CD4-positive, alpha-beta T cell (primary cell): ENCODE data around the gene CCDC187. TPM values are rescaled to one million over a fixed set of nuclear protein-coding genes. Genes with fewer than 3 reads are reported as not detected.

Source experiments
- ATAC-seq: fragments of 200-7000 bp; cut with Tn5 transposase; one replicate; pipeline ENCODE4 v1.10.0; 2022; ENCODE audit warnings: mild to moderate bottlenecking; ENCODE audit not compliant: poor library complexity
- CTCF ChIA-PET: fragments of 350-600 bp; sonication (Branson Sonifier 250); formaldehyde crosslinking; loops from one replicate; lab custom pipeline; 2021; ENCODE audit warnings: antibody characterized with exemption, inconsistent platforms; lab: Charles Lee
- POLR2A ChIA-PET: fragments of 350-600 bp; sonication (Branson Sonifier 250); formaldehyde crosslinking; loops from one replicate; lab custom pipeline; 2021; ENCODE audit warnings: antibody characterized with exemption, inconsistent platforms; lab: Charles Lee
- DNase-seq, 14 experiments: peaks; one replicate each; pipeline ENCODE4 v3.0.0-alpha.2; 2013 to 2020; ENCODE audit warnings: mixed read lengths in 2 of 14
- H3K27ac ChIP-seq, 2 donors: one replicate each; pipeline versions ENCODE4 v1.5.1 to v1.7.0; 2013; ENCODE audit warnings: low read length in 2 of 2, low read depth in 1 of 2, mild to moderate bottlenecking in 1 of 2
- H3K27me3 ChIP-seq, 2 experiments: 1 replicate in 1 of 2; 2 replicates in 1 of 2; pipeline versions ENCODE4 v1.6.1 to v1.7.0; 2013; ENCODE audit warnings: low read length in 2 of 2, control low read depth in 1 of 2, mild to moderate bottlenecking in 1 of 2, moderate library complexity in 1 of 2; ENCODE audit not compliant: insufficient read depth in 2 of 2, control insufficient read depth in 1 of 2
- H3K36me3 ChIP-seq: one replicate; pipeline ENCODE4 v1.6.1; 2013; ENCODE audit warnings: low read length, control low read depth; ENCODE audit not compliant: insufficient read depth
- H3K4me1 ChIP-seq: one replicate; pipeline ENCODE4 v1.6.1; 2013; ENCODE audit warnings: low read length, control low read depth; ENCODE audit not compliant: insufficient read depth
- H3K4me3 ChIP-seq: one replicate; pipeline ENCODE4 v1.5.1; 2013; ENCODE audit warnings: mild to moderate bottlenecking, low read length, moderate library complexity
- H3K9me3 ChIP-seq, 2 experiments: 1 replicate in 1 of 2; 2 replicates in 1 of 2; pipeline versions ENCODE4 v1.6.1 to v1.7.0; 2013; ENCODE audit warnings: low read length in 2 of 2, mild to moderate bottlenecking in 2 of 2, control low read depth in 1 of 2, moderate library complexity in 1 of 2; ENCODE audit not compliant: control insufficient read depth in 1 of 2, insufficient read depth in 1 of 2
- H3K27ac Mint-ChIP-seq: one replicate; pipeline ENCODE4 v1.8.0; 2020; ENCODE audit warnings: mixed read lengths
- H3K27me3 Mint-ChIP-seq: one replicate; pipeline ENCODE4 v1.8.0; 2021; ENCODE audit warnings: mixed read lengths
- H3K36me3 Mint-ChIP-seq: one replicate; pipeline ENCODE4 v1.8.0; 2021; ENCODE audit warnings: low read depth, mixed read lengths
- H3K4me1 Mint-ChIP-seq: one replicate; pipeline ENCODE4 v1.8.0; 2021; ENCODE audit warnings: low read depth, mixed read lengths
- H3K4me3 Mint-ChIP-seq: one replicate; pipeline ENCODE4 v1.8.0; 2020; ENCODE audit warnings: mild to moderate bottlenecking, mixed read lengths
- H3K9me3 Mint-ChIP-seq: one replicate; pipeline ENCODE4 v1.8.0; 2020; ENCODE audit warnings: mixed read lengths
- CTCF ChIP-seq: fragments of 200-600 bp; IDR thresholded peaks from one replicate; pipeline ENCODE4 v1.8.0; 2022; ENCODE audit warnings: antibody characterized with exemption, mild to moderate bottlenecking
- intact Hi-C, 2 experiments: fragments of 100-400 bp; cut with DNase I in 1 of 2; cut with micrococcal nuclease in 1 of 2; formaldehyde crosslinking; loops; one replicate each; pipeline versions ENCODE4 v1.15.1 to v1.9.0; 2023 to 2025; cut with DNase I, micrococcal nuclease
- total RNA-seq, 174 experiments: library from RNA in 2 of 174; stranded (reverse) in 2 of 174; gene quantifications; one replicate each; pipeline ENCODE4 v1.2.3 and lab custom pipeline; 2021 to 2026

Gene CCDC187
- total RNA-seq, 2 experiments from 2014 or later: not detected

DNA sequence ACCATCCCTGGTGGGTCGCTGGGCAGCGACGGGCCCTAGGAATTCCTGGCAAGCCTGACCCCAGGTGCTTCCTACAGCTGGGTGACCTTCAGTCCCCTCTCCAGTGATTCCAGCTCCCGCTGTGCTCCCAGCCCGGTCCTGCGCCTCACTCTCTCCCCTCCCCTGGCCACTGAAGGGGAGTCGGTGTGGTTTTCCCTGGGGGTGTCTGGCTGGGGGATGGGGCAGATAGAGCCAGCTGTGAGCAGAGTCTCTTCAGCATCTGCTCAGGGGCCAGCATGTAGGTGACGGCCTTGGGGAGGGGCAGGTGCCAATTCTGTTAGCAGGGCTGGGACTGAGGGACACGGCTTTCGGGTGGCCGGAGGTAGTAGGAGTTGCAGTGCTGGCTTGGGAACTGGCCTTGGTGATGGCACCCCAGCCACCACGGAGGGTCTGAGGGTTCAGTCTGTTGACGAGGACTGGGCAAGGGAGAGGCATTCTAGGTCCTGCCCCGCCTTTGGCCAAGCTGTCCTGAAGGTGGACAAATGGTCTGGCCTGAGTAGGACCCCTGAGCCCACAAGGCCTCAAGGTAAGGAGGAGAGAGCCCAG, 26.6 kb upstream of the CCDC187 start:
- Histone ChIP-seq H3K9me3 (peaks cover 0 to 4% of the 10 kb centered on the region in 2 experiments), H3K36me3 (no peaks in the 10 kb centered on the region), H3K27ac (no peak overlapping the region), H3K4me1 (peaks cover 26% of the 10 kb centered on the region), H3K27me3 (peaks cover 0 to 2% of the 10 kb centered on the region in 2 experiments), H3K4me3 (no peak overlapping the region)
- ChIA-PET POLR2A (no interaction called here), CTCF (no interaction called here)
- no peak for DNase-seq
- no peaks in the 10 kb centered on the region for H3K36me3 Mint-ChIP-seq
- TF ChIP-seq CTCF: no peak
- no peaks in the 10 kb centered on the region for H3K9me3 Mint-ChIP-seq
- intact Hi-C loops: no loop called here
- H3K27ac Mint-ChIP-seq: no peak overlapping the region
- H3K4me3 Mint-ChIP-seq: no peak overlapping the region
- peaks cover 5% of the 10 kb centered on the region for H3K4me1 Mint-ChIP-seq
- no peaks in the 10 kb centered on the region for H3K27me3 Mint-ChIP-seq
- ATAC-seq: no peak

- Mint-ChIP-seq H3K9me3 (no peaks in the 10 kb centered on the region), H3K4me3 (no peak overlapping the region), H3K27me3 (no peaks in the 10 kb centered on the region), H3K27ac (no peak overlapping the region), H3K36me3 (no peaks in the 10 kb centered on the region), H3K4me1 (peaks cover 5% of the 10 kb centered on the region)
- no peak for TF ChIP-seq CTCF
- ChIA-PET POLR2A (no interaction called here), CTCF (no interaction called here)
- H3K36me3 ChIP-seq: no peaks in the 10 kb centered on the region
- ATAC-seq (no peak), DNase-seq (no peak)
- H3K4me1 ChIP-seq: peaks cover 26% of the 10 kb centered on the region
- peaks cover 0 to 2% of the 10 kb centered on the region in 2 experiments for H3K27me3 ChIP-seq
- H3K9me3 ChIP-seq: peaks cover 0 to 4% of the 10 kb centered on the region in 2 experiments
- H3K27ac ChIP-seq: no peak overlapping the region
- no peak overlapping the region for H3K4me3 ChIP-seq
- intact Hi-C loops: no loop called here
Observed at GRCh38 chr9:136329636-136330405, 25.9 kb upstream of the CCDC187 start.

DNA sequence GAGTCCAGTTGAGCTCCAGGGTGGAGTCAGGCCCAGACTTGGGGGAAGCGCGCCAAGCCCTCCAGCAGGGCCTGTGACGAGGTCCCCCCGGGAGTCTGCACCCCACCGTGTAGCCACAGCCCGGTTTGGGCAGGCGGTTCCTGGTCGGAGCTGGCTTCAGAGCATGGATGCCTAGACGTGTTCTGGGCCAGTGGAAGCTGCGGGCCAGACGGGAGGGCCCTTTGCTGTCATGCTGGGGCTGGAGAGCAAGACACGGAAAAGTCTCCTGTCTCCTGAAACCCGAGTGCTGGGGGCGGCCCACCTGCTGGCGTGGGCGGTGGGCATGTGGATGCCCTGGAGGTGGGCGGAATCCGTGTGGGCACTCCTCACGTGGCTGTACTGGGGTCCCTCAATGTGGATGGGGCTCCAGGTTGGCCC, 25.3 kb upstream of the CCDC187 start:
- no peak overlapping the region for H3K4me3 Mint-ChIP-seq
- Histone ChIP-seq H3K4me3 (no peak overlapping the region), H3K4me1 (peaks cover 26% of the 10 kb centered on the region), H3K9me3 (peaks cover 0 to 4% of the 10 kb centered on the region in 2 experiments), H3K27ac (no peak overlapping the region), H3K36me3 (no peaks in the 10 kb centered on the region), H3K27me3 (peaks cover 0 to 2% of the 10 kb centered on the region in 2 experiments)
- ATAC-seq: no peak
- peaks cover 5% of the 10 kb centered on the region for H3K4me1 Mint-ChIP-seq
- H3K9me3 Mint-ChIP-seq: no peaks in the 10 kb centered on the region
- no peak for TF ChIP-seq CTCF
- H3K27me3 Mint-ChIP-seq: no peaks in the 10 kb centered on the region
- H3K27ac Mint-ChIP-seq: no peak overlapping the region
- intact Hi-C loops: no loop called here
- CTCF ChIA-PET: no interaction called here
- no peaks in the 10 kb centered on the region for H3K36me3 Mint-ChIP-seq
- POLR2A ChIA-PET: no interaction called here
- DNase-seq: no peak
